Mucosa of descending colon (tissue), 3 donors: ENCODE results near the gene MRM2. TPM values are rescaled to one million over a fixed set of nuclear protein-coding genes. Genes with fewer than 3 reads are reported as not detected.

Experiments
- ATAC-seq: fragments of 200-7000 bp; cut with Tn5 transposase; one replicate; pipeline ENCODE4 v1.9.1; 2020; ENCODE audit warnings: mild to moderate bottlenecking, moderate library complexity
- DNase-seq, 3 donors: peaks; one replicate each; pipeline ENCODE4 v3.0.0-alpha.2; 2020
- H3K36me3 ChIP-seq: fragments of 200-600 bp; one replicate; pipeline ENCODE4 v1.8.0; 2021; ENCODE audit warnings: low read depth, mild to moderate bottlenecking
- H3K4me1 ChIP-seq: fragments of 200-600 bp; one replicate; pipeline ENCODE4 v1.8.0; 2021; ENCODE audit warnings: low read depth, mild to moderate bottlenecking
- H3K4me3 ChIP-seq: fragments of 200-600 bp; one replicate; pipeline ENCODE4 v1.8.0; 2021; ENCODE audit warnings: mild to moderate bottlenecking
- H3K9me3 ChIP-seq: fragments of 200-600 bp; one replicate; pipeline ENCODE4 v1.8.0; 2021; ENCODE audit warnings: mild to moderate bottlenecking
- intact Hi-C, 2 donors: fragments of 100-400 bp; cut with DNase I in 1 of 2; cut with micrococcal nuclease in 1 of 2; formaldehyde crosslinking; loops; one replicate each; pipeline versions ENCODE4 v1.11.0 to v1.11.1; 2022; cut with DNase I, micrococcal nuclease
- total RNA-seq, 3 donors: library from RNA; stranded (reverse); fragmentation: NEBNext Ultra II Directional in 2 of 3; extraction: Animal tissue kit (Norgen Biotek cat#: 25700) in 2 of 3; gene quantifications; one replicate each; pipeline versions ENCODE4 v1.2.1 to v1.2.4, GENCODE V29; 2021 to 2023
- TF ChIP-seq, protein P1 (sequence below): fragments of 200-600 bp; IDR thresholded peaks from one replicate; pipeline ENCODE4 v1.8.0; 2022; ENCODE audit warnings: antibody characterized with exemption, mild to moderate bottlenecking
- donor health status: DM: no; HTN: no; CAD: no; lungs with moderate emphysema.
- donor health status: DM: no; HTN: no; CAD: no.
- donor health status: DM: no; HTN: yes; CAD: no.

MRM2 gene
- total RNA-seq, 3 donors from 2014 or later = 16.5 to 18.8 (median 17.2) TPM

DNA sequence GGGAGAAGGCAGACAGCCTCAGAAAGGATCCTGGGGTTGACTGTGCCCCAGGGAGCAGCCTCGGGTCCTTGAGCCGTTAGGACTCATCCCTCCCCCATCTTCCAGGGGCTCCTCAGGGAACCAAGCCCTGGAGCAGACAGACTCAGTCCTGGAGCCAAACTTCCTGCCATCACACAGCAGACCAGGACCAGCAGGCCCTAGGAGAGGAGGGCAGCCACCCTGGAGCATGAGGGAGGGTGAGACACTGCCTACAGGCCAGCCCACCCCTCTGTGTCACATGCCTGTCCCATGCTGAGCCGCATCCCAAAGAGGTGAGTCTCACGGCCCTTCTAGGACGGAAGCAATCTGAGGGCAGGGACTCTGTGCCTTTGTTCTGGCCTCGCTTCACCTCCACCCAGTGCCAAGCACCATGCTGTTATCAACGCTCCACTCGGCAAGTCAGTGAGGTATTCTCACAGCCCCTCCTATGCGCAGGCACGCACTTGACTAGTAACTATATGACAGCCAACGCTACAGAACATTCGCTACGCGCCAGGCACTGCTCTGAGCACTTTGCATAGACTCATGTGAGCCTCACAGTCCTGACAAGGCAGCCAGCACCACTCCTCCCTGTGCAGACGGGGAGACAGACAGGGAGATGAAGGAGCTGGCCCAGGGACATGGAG lies 28.3 kb downstream of the MRM2 start:
- H3K4me1 ChIP-seq = no peaks in the 10 kb centered on the region
- H3K4me3 ChIP-seq = no peak overlapping the region
- H3K9me3 ChIP-seq = no peaks in the 10 kb centered on the region
- intact Hi-C loops = loop anchor here in 1 of 2 donors (5.0 kb wide), 1 partner anchor 631 kb away; no protein-coding TSS in a partner anchor
- no peaks in the 10 kb centered on the region for H3K36me3 ChIP-seq
- ATAC-seq = no peak
- TF ChIP-seq, protein P1, sequence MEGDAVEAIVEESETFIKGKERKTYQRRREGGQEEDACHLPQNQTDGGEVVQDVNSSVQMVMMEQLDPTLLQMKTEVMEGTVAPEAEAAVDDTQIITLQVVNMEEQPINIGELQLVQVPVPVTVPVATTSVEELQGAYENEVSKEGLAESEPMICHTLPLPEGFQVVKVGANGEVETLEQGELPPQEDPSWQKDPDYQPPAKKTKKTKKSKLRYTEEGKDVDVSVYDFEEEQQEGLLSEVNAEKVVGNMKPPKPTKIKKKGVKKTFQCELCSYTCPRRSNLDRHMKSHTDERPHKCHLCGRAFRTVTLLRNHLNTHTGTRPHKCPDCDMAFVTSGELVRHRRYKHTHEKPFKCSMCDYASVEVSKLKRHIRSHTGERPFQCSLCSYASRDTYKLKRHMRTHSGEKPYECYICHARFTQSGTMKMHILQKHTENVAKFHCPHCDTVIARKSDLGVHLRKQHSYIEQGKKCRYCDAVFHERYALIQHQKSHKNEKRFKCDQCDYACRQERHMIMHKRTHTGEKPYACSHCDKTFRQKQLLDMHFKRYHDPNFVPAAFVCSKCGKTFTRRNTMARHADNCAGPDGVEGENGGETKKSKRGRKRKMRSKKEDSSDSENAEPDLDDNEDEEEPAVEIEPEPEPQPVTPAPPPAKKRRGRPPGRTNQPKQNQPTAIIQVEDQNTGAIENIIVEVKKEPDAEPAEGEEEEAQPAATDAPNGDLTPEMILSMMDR = no peak
- peak in 1 of 3 donors; percentile 17 for DNase-seq

DNA sequence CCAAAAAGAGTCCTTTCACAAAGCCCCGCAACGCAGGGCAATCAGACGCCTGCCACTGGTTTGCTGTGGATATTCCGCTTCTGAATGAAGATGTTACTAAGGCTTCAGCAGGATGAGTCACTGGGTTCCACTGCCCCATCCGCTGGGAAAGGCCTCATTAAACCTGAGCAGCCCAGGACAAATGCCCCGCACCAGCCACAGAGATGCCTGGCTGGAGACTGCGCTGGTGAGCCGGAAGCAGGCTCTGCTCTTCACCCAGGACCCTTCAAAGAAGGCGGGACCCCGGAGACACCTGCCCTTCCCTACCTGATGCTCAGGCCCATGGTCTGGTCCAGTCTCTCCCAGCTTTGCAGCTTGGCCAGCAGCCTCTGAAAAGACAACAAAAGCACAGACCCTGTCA lies 29.1 kb downstream of the MRM2 start:
- Histone ChIP-seq H3K36me3 (no peaks in the 10 kb centered on the region), H3K4me1 (no peaks in the 10 kb centered on the region), H3K9me3 (no peaks in the 10 kb centered on the region), H3K4me3 (no peak overlapping the region)
- DNase-seq = peak in 2 of 3 donors; percentile 3 to 17
- ATAC-seq = no peak
- intact Hi-C loops = loop anchor here in 1 of 2 donors (5.0 kb wide), 1 partner anchor 631 kb away; no protein-coding TSS in a partner anchor
- TF ChIP-seq, protein P1 = no peak

DNA sequence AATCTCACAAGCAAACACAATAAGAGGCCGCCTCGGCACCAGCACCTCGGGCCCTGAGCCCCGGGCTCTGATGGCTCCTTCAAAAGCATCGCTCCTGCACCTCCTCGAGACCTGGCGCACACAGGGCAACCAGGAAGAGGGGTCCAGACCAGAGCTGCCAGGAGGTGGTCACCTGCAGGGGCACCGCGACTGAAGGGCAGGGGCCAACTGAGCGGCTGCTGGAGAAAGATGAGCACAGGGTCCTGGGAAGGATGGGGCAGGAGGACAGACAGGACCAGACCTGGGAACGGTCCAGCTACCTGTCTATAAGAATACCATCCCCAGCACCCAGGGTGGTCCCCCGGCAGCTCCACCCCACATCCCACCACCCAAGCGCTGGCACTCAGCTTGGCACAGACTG lies 30.1 kb downstream of the MRM2 start:
- TF ChIP-seq, protein P1 = no peak
- intact Hi-C loops = loop anchor here in 1 of 2 donors (5.0 kb wide), 1 partner anchor 630 kb away; no protein-coding TSS in a partner anchor
- Histone ChIP-seq H3K4me3 (no peak overlapping the region), H3K9me3 (no peaks in the 10 kb centered on the region), H3K36me3 (no peaks in the 10 kb centered on the region), H3K4me1 (no peaks in the 10 kb centered on the region)
- peak in 2 of 3 donors; percentile 16 to 31 for DNase-seq
- no peak for ATAC-seq

DNA sequence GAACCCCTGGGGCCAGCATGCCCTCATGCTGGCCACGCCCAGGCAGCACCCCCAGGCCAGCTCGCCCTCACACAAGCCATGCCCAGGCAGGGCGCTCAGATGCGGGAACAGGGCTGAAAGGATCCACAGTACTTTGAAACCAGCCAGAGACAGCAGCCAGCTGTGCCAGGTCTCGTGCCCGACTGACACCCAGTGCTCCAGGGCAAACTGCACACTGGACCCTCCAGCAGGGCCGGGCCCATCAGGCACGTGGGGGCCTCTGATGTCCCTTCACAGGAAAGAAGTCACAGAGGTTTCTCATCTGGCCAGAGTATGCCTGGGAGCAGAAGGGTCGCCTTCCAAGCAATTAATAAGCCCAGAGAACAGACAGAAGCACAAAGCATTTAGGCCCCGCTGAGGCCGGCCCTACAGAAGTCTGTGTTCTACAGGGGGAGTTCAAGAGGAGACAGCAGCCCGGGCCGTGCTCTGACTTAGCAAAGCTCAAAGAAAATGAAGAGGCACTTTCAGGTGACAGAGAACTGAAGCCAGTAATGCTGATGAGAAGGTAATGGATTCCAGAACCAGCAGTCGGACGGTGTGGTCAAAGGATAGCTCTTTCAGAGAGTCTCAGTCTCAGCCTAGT lies 30.6 kb downstream of the MRM2 start:
- ATAC-seq (no peak), DNase-seq (peak in 2 of 3 donors; percentile 12 to 25)
- TF ChIP-seq, protein P1 = no peak
- no peaks in the 10 kb centered on the region for H3K36me3 ChIP-seq
- H3K4me3 ChIP-seq = no peak overlapping the region
- intact Hi-C loops = loop anchor here in 1 of 2 donors (5.0 kb wide), 1 partner anchor 629 kb away; no protein-coding TSS in a partner anchor
- no peaks in the 10 kb centered on the region for H3K9me3 ChIP-seq
- no peaks in the 10 kb centered on the region for H3K4me1 ChIP-seq

DNA sequence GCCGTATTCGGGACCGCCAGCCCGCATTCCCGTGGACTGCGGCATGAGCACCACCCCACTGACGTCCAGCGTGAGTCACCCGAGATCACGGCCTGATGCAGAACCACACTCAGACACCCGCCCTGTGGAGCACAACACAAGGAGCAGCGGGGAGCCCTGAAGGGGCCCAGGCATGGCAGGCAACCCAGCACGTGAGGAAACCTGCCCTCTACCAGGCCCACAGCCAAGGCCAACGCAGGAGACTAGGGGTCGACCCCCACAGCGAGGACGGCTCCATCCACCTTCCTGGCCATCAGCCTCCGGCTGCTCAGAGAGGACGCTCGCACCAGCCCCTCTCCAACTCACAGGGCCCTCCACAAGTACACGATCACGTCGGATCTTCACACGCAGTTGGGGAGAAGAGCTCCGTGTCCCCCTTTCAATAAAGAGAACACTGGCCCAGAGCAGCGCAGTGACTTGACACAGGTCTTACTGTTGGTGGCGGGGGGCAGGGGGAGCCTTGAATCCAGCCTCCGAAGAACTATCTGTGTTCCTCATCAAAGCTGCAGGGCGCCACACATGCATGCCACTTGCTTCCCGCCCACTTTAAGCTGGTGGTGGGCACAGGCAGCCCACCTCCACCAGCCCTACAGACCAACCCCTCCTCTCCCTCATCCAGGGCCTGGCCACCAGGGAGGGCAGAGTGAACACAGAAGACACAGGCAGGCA lies 31.3 kb downstream of the MRM2 start:
- ATAC-seq (no peak), DNase-seq (peak in 2 of 3 donors; percentile 12 to 37)
- Histone ChIP-seq H3K4me3 (no peak overlapping the region), H3K4me1 (no peaks in the 10 kb centered on the region), H3K9me3 (no peaks in the 10 kb centered on the region), H3K36me3 (no peaks in the 10 kb centered on the region)
- intact Hi-C loops = loop anchor here in 1 of 2 donors (5.0 kb wide), 1 partner anchor 628 kb away; no protein-coding TSS in a partner anchor
- TF ChIP-seq, protein P1 = no peak
